ENCODE results near the gene MLLT1. TPM values are rescaled to one million over a fixed set of nuclear protein-coding genes. Genes with fewer than 3 reads are reported as not detected.

The MLLT1 gene
- total RNA-seq, 1 experiment from 2014 or later = 44.2 TPM

GRCh38 chr19:6216236-6216995, 63.4 kb downstream of the MLLT1 start:
- Histone ChIP-seq H3K36me3 (ENCODE audit: low read depth) (no peaks in the 10 kb centered on the region), H3F3A (ENCODE audit: insufficient read depth, low read depth) (no peaks in the 10 kb centered on the region), H2AFZ (no peak overlapping the region), H3K4me1 (replicated peaks; ENCODE audit: insufficient read depth) (no peaks in the 10 kb centered on the region), H3K9me2 (ENCODE audit: insufficient read depth) (no peaks in the 10 kb centered on the region), H4K20me1 (ENCODE audit: insufficient read depth) (no peaks in the 10 kb centered on the region), H3K27ac (no peak overlapping the region), H3K79me2 (ENCODE audit: low read depth) (no peaks in the 10 kb centered on the region), H3K9me3 (ENCODE audit: insufficient read depth, low read depth) (no peaks in the 10 kb centered on the region), H3K27me3 (ENCODE audit: insufficient read depth, low read depth) (no peaks in the 10 kb centered on the region), H3K4me3 (no peak overlapping the region), H3K4me2 (no peak overlapping the region)
- ChIA-PET CTCF (no interaction called here), POLR2A (ENCODE audit: unreplicated experiment) (no interaction called here)
- intact Hi-C loops (cut with micrococcal nuclease; ENCODE audit: unreplicated experiment) = no loop called here
- no peak for DNase-seq
- no TSS peak for BruUV-seq (replicated peaks)
- TF ChIP-seq EZH2 (IDR thresholded peaks at IDR 0.05; ENCODE audit: low read depth) (no peak), CTCF (conservative IDR thresholded peaks at IDR 0.05) (no peak)

GRCh38 chr19:6215701-6216235, 64.0 kb downstream of the MLLT1 start:
- ChIA-PET CTCF (no interaction called here), POLR2A (ENCODE audit: unreplicated experiment) (no interaction called here)
- no TSS peak for BruUV-seq (replicated peaks)
- H2AFZ ChIP-seq = no peak overlapping the region
- H3K27ac ChIP-seq = no peak overlapping the region
- H3K36me3 ChIP-seq (ENCODE audit: low read depth) = no peaks in the 10 kb centered on the region
- no peak overlapping the region for H3K4me3 ChIP-seq
- H3F3A ChIP-seq (ENCODE audit: insufficient read depth, low read depth) = no peaks in the 10 kb centered on the region
- H4K20me1 ChIP-seq (ENCODE audit: insufficient read depth) = no peaks in the 10 kb centered on the region
- H3K4me2 ChIP-seq = no peak overlapping the region
- no peaks in the 10 kb centered on the region for H3K9me3 ChIP-seq (ENCODE audit: insufficient read depth, low read depth)
- H3K9me2 ChIP-seq (ENCODE audit: insufficient read depth) = no peaks in the 10 kb centered on the region
- TF ChIP-seq EZH2 (IDR thresholded peaks at IDR 0.05; ENCODE audit: low read depth) (no peak), CTCF (conservative IDR thresholded peaks at IDR 0.05) (no peak)
- no peaks in the 10 kb centered on the region for H3K79me2 ChIP-seq (ENCODE audit: low read depth)
- H3K27me3 ChIP-seq (ENCODE audit: insufficient read depth, low read depth) = no peaks in the 10 kb centered on the region
- H3K4me1 ChIP-seq (replicated peaks; ENCODE audit: insufficient read depth) = no peaks in the 10 kb centered on the region
- no peak for DNase-seq
- intact Hi-C loops (cut with micrococcal nuclease; ENCODE audit: unreplicated experiment) = no loop called here

GRCh38 chr19:6214881-6215541, 64.8 kb downstream of the MLLT1 start:
- intact Hi-C loops (cut with micrococcal nuclease; ENCODE audit: unreplicated experiment) = no loop called here
- Histone ChIP-seq H4K20me1 (ENCODE audit: insufficient read depth) (no peaks in the 10 kb centered on the region), H3K79me2 (ENCODE audit: low read depth) (no peaks in the 10 kb centered on the region), H3K27me3 (ENCODE audit: insufficient read depth, low read depth) (no peaks in the 10 kb centered on the region), H2AFZ (no peak overlapping the region), H3F3A (ENCODE audit: insufficient read depth, low read depth) (no peaks in the 10 kb centered on the region), H3K9me2 (ENCODE audit: insufficient read depth) (no peaks in the 10 kb centered on the region), H3K4me3 (no peak overlapping the region), H3K4me1 (replicated peaks; ENCODE audit: insufficient read depth) (no peaks in the 10 kb centered on the region), H3K36me3 (ENCODE audit: low read depth) (no peaks in the 10 kb centered on the region), H3K27ac (no peak overlapping the region), H3K9me3 (ENCODE audit: insufficient read depth, low read depth) (no peaks in the 10 kb centered on the region), H3K4me2 (no peak overlapping the region)
- DNase-seq = no peak
- CTCF ChIA-PET = no interaction called here
- BruUV-seq (replicated peaks) = no TSS peak
- POLR2A ChIA-PET (ENCODE audit: unreplicated experiment) = no interaction called here
- TF ChIP-seq CTCF (conservative IDR thresholded peaks at IDR 0.05) = no peak
